HG03159 (cell line): ENCODE results near the gene BANP.
"Not testable (repeated sequence)": the region's sequence is repeated elsewhere in the genome, so short reads cannot be mapped to it uniquely, and the experiment has no call there.

ENCODE experiments used
- ATAC-seq: cut with Tn5 transposase; IDR thresholded peaks from one replicate; pipeline ENCODE4 v1.9.1; 2021; ENCODE audit warnings: mild to moderate bottlenecking, moderate library complexity; ENCODE audit not compliant: unreplicated experiment

BANP gene

DNA sequence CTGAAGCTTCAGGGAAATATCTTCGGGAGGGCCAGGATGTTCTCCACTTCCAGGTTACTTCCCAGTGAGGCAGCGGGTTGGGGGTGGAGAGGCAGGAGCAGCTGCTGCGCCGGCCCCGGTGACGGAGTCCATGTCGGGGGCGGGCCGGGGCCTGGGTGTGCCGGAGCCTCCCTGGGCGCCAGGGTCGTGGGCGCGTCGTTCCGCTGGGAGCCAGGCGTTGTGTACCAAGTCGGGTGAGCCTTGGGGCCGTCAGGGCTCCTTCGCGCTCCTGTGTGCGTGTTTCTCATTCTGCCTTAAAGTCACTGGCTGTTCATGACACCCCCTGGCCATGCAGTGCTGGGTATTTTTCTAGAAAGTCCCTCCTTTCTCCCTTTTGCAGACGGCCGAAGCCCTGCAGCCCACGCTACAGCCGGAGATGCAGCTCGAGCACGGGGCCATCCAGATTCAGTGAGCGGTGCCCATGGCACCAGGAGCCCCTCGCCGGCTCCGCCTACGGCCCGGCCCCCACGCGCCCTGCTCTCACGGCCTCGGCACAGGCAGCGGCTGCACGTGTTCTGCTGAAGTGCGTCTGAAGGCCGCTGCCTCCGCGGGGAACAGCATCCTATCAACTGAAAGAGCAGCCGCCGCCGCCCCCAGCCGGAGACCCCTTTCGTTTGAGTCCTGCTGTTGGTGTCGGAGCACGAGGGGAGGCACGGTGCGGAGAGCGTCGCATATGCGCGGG is 125.1 kb downstream of the BANP start:
- ATAC-seq, result no peak

DNA sequence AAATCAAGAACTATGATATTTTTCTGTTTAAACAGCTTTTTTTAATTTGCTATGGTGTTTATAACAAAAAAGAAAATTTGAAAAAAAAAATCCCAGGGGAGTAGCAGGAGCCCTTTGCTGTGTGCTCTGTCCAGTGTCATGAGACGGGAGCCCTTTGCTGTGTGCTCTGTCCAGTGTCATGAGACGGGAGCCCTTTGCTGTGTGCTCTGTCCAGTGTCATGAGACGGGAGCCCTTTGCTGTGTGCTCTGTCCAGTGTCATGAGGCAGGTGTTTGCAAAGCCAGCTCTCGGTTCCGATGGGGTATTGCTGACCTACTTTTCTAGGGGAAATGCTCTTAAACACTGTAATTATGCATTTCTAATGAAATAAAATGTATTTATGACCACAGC is 125.7 kb downstream of the BANP start:
- ATAC-seq, result not testable (repeated sequence)

DNA sequence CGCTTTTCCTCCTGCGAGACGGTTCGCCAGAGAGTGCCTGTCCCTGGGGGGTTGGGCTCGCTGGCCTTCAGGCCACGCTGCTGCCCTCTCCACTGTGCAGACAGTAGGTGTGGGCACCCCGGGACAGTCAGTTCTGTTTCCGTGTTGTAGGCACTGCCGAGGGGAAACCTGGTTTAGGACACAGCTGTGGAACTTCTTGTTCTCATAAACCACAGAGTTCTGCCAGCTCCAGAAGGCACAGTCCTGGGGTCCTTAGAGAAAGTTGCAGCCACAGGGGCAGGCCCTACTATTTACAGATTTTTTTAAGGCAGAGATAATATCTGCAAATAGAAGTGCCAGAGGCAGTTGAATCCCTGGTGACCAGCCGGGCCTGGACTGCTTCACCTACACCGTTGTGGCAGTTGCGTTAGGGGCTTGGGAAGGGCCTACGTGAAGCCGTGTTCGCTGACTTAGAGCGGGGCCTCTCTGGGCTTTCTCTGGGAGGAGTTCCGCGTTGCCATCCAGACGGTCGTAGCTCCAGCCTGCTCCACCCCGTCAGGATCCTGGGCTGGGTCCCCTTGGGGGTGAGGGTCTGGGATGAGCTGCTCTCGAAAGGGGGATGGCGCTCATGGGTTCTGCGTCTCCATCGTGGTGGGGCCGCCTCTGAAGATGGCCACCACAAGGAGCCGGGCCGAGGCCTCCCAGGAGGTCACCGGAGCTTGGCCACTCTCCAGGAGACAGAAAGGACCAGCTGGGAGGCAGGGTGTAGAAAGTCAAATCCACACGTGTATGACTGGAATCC is 126.3 kb downstream of the BANP start:
- no peak for ATAC-seq

DNA sequence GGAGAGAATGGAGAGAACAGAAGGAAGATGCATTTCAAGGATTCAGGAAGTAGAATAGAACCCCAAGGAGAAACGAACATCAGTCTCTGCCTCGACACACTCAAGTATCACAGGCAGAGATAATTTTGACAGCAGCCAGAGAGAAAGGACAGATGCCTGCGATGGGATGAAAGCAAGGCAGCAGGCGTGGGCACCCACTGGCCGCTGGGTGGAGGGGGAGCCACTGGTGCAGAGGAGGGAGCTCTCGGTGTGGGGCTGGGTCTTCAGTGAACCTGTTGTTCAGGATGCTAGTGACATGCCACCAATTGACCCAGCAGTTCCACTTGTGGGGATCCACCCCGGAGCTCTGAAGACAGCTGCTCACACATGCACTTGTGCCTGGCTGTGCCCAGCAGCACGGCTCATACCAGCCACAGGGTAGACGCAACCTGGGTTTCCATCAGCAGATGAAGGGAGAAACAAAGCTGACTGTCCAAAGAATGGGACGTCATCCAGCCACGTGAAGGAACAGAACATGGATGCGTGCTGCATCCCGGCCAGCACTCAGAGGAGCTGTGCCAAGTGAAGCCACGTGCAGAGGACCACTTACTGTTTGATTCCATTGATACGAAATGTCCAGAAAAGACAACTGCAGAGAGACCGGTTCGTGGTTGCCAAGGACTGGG is 127.0 kb downstream of the BANP start:
- ATAC-seq, result no peak

DNA sequence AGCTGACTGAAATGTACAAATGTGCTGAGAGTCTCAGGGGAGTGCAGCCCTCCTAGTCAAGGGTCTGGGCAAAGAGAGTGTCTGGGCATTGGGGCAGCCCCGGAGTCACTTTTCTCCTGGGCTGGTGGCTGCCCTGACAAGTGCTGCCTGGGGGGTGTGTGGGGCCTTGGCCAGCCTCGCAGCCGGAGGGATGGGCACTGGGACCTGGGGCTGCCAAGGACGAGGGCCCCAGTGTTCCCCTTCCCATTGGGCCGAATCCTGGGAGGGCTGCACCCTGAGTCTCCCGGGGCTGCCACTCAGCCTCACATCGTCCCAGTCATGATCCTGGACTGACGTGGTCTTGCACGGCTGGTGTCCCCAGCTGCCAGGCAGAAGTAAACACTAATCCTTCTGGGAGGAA is 132.3 kb downstream of the BANP start:
- ATAC-seq, result no peak

DNA sequence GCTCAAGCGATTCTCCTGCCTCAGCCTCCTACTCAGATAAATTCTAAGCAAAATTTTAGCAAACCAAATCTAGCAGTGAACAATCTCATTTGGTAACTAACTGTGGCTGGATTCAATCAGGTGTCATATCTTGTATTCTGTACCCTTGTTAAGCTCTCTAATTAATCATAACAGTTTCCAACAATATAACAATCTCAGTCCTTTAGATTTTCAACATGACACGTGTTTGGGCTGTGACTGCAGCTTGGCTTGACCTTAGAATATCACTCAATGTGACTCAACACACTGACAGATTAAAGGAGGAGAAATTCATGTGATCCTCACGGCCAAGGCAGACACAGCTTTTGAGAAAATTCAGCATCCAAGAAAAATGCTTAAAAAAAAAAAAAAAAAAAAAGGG is 133.6 kb downstream of the BANP start:
- ATAC-seq, result no peak

DNA sequence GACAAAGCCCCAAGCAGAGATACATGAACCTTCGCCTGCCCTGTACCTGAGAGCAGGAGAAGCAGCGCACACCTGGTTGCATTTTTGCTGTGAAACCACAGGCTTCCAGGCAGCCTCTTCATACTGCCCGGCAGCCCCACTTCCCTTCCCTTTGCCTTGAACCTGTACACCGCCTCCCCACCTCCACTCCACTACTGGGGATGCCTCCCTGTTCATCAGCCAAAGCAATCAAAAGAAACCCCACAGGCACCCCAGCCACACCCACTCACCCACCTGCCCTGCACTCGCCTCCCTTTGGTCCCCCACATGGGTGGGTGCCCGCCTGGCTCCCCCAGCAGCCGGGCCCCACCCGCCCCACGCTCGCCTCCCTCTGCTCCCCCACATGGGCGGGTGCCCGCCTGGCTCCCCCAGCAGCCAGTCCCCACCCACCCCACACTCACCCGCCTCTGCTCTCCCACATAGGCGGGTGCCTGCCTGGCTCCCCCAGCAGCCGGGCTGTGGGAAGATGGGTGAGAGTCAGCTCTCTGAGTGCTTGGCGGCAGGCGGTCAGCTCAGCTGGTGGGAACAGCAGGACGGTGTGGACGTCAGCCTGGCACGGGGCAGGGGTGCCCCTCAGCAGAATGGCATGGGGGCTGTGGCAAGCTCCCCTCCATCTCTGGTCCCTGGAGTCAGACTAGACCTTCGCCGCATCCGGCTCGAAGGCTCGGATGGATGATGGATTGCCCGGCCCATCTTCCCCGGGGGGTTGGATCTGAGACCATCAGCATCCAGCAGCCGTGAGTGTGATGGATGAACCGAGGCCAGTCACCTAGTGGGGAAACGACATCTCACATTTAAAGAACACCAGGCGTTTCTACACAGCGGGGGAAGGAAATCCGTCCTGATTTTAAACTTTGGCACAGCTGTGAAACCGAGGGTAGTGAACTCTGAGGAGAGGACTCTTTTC is 135.6 kb downstream of the BANP start:
- ATAC-seq, result no peak

DNA sequence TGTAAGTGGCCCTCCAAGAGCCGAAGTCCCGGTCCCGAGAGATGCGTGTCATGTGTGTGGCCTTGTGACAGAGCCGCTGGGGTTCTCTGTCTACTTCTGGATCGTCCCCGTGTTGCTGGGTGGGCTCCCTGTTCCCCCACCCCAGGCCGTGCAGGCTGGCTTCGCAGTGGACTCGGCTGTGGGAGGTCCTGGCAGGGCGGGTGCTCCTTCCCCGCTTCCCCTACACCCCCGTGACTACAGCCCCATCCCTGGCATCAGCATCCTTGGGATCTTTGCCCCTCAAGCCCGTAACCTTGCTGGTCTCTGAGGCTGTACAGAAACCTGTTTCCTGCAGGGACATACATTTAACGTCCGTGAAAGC is 136.3 kb downstream of the BANP start:
- ATAC-seq, result no peak

DNA sequence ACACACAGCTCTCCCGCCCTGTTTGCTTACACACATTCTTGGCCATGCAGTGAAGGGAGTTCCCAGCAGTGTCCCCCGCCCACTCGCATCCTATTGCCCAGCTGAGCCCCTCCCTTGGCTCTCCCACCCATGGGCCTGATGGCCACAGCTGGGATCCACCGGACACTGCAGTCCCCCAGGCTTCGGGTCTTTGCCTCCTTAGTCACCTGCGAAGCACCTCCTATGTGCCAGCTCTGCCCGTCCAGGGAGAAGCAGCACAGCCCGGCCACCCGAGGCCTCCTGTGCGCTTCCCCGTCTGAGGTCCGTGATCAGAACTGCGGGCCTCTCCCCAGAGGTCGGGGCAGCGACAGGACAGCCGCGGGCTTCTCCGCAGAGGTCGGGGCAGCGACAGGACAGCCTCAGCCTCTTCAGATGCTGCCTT is 136.9 kb downstream of the BANP start:
- ATAC-seq, result no peak

DNA sequence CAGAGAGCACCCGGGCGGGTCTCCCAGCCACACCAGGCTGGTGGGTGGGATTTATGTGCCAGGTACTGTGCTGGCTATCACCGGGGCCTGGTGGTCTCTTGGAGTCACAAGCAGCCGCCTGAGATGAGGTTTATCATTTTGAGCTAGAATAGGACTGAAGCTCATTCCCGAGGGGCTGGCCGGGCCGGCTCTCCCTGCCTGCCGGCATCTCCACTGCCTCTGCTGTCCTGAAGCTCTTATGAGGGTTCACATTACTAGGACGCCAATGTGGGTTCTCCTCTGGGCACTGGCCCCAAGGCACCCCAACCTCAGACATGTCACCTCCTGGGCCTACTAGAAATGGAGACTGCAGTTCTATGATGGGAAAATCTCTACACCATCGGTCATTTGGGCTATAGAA is 137.4 kb downstream of the BANP start:
- not testable (repeated sequence) for ATAC-seq

DNA sequence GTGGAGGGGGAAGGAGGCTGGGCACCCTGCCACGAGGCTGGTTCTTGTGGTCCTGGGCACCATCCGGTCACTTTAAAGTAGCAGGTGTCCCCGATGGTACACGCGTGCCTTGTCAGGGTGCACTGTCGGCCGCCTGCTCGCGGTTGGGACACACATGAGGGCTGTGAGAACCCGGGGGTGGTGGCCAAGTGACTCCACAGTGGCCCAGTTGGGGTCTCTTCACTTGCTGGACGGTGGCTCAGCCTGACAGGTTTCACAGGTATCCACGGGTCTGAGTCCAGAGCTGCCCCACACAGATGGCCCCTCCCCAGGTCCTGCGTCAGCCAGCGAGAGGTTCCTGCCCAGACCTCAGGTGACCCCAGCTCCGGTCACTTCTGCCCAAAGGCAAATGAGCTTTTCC is 137.8 kb downstream of the BANP start:
- not testable (repeated sequence) for ATAC-seq

DNA sequence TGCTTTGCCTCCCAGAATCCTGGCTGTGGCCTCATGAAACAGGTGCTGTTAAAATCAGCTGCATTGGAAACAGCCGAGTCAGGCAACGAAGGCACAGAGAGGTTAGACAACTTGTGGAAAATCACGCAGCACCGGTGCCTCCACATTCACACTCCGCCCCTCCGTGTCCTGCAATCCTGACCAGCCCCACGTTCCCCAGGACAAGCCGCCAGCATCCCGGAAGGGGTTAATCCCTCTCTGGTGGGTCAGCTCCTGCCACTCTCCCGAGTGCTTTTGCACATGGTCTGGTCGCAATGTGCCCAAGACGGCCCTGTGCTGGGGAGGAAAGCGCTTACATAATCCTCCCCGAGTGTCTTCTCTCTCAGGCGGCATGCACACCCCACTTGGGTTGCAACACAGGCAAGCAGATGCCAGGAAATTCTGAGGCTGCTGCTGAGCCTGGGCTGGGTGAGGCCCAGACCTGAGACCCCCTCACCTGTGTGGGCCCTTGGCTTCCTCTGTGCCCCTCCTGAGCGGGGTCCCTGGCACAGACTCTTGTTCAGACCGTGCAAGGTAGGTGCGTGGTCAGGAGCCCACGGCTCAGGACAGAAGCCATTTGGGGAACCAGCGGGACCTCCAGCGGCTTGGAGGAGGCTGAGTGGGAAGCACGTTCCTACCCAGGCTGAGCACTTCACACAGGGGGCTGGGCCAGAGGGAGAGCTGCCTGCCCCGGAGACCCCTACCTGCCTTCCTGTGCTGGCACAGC is 138.6 kb downstream of the BANP start:
- ATAC-seq, result not testable (repeated sequence)

DNA sequence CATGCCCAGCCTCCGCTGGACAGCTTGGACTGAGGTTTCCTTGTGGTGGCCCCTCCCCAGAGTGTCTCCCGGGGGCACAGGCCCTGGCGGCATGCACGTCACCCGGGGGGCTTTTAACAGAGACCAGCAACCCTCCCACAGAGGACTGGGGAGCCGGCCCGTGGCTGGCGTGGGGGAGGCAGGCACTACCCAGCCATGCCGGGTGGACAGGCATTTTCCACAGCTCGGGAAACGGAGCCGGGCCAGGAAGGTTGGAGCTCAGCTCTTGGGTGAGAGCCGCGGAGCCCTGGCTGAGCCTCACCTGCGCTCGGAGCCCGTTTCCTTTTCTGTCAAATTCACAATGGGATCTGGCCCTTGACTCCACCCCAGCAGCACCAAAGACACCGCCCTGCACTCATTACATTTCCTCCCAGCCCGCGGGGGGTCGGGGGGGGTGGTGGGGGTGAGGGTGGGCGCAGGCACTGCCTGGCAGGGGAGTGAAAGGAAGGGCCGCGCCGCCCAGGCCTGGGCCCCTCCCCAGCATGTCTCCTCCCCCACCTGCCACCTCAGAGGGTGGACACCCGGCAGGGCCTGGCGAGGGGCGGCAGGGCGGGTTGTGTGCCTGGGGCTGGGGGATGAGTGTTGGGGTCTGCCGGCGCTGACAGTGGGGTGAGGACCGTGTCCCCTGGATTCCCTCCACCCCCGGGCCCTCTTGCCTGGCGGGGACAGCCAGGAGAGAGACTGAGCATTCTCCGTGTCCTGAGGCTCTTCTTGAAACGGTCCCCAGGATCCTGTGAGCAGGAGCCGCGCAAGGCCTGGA is 139.3 kb downstream of the BANP start:
- ATAC-seq, result not testable (repeated sequence)

DNA sequence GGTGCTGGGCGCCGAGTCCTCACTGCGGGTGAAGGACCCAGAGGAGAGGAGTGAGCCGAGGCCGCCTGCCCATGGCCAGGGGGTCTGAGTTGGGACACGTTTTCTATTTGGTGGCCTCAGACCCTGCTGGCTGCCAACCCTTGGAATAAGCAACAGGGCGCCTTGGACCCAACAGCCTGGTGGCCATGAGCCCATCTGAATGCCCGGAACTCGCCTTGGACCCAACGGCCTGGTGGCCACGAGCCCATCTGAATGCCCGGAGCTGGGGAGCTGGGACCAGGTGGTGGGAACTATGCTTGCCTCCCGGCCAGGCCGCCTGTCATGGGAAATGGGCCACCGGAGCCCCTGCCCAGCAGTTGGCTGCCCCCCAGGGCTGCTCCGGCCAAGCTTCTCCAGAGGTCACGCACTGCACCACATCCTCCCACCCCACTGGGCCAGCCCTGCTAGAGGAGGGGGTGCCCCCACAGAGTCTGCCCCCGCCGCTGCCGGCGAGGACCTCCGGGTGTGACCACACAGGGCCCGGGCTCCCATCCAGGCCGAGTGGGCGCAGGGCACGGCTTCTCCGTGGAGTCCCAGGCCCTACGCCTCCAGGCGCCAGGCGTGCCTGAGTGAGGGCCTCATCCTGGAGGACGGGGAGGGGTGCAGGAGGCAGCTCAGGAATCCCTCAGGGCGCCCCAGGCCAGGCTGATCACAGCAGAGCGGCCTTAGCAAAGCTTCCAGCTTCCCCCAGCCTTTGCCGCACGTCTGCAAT is 140.2 kb downstream of the BANP start:
- not testable (repeated sequence) for ATAC-seq

DNA sequence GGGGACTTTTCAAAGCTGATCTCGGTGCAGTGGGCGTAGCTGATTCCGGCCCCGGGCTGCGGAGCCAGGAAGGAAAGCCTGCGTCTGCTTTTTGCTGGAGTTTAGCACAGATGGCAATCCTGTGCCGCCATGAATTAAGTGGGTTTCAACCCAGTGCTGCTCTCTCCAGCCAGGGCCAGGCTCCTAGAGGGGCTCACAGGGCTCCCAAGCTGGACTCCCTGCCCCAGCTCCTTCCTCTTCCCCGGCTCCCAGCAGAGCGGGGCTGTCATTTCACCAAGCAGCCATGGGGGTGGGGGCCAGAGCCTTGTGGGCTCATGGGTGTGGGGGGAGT is 140.7 kb downstream of the BANP start:
- not testable (repeated sequence) for ATAC-seq

DNA sequence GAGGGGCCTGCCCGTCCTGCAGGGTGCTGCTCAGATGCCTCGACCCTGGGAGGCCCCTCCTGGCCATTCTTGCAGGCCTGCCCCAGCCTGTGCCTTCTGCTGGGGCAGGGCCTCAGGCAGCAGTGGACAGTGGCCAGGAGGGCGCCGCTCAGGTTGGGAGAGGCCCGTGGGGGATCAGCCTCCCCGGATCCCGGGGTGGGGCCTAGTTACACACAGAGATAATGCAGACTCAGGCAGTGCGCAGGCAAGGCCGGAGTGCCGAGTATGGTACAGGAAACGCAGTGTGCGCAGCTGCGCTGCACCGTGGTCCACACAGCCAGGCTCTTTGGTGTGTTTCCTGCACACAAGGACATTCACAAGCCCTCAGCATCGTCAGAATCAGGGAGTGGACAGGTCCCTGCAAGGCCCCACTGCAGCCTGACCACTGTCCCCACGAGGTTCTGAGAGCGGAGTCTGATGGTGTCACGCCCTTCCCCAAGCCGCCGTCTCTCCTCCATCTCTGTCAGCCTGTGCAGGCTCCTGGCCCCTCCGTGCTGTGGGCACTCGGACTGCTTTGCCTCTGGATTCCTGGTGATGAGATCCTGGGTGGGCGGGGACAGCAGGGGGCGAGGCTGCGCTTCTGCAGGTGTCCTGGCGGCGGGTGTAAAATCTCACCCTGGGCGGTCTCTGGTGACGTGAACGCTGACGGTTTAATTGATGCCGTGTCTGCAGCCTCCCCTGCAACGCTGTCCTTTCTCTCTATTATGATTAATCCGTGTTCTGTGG is 141.7 kb downstream of the BANP start:
- ATAC-seq, result not testable (repeated sequence)

DNA sequence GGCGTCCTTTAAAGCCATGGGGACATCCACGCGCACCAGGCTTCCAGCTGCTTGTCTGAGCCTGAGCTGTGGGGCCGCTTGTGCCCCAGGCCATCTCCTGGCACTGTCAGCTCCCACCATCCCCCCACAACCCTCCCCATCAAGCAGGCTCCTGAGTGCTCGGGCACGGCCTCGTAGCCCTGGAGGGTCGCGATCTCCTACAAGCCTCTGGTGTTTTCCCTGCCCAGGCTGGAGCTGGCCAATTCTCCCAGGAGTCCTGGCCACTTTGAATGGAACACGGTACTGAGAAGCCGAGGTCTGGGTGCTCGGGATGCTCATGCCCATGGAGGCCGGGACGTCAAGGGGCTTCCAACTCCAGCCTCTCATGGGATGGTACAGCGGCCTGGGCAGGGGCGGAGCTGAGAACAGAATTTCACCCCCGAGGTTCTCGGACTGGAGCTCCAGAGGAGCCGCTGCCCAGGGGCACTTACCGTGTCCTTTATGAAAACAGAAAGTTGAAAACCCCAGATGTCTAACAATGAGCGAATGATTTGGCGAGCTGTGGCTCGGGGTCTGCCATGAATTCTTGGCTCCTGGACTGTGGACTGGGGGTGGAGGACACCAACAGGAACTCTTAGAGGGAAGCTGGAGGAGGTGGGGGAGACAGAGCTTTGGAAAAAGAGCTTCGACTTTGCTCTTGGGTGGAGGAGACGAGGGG is 142.5 kb downstream of the BANP start:
- ATAC-seq, result not testable (repeated sequence)

DNA sequence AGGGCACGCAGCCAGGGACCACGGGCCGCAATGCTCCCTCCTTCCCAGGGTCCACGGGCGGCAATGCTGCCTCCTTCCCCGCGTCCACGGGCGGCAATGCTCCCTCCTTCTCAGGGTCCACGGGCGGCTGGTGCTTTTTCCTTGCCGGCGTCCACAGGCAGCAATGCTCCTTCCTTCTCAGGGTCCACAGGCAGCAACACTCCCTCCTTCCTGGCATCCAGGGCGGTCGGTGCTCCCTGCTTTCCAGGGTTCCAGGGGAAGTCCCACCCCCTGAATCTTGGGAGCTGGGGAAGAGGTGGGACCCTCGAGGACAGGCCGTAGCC is 143.0 kb downstream of the BANP start:
- ATAC-seq, result not testable (repeated sequence)
